Left cardiac atrium (tissue), 4 donors: ENCODE measurements around the gene LARP1B. TPM values are rescaled to one million over a fixed set of nuclear protein-coding genes. Genes with fewer than 3 reads are reported as not detected.
A peak's percentile ranks its signal among the peaks of the same experiment; 100 is the strongest.
"Not testable (repeated sequence)": the region's sequence is repeated elsewhere in the genome, so short reads cannot be mapped to it uniquely, and the experiment has no call there.

Experiments used
- ATAC-seq, 2 donors: fragments of 200-7000 bp; cut with Tn5 transposase; one replicate each; pipeline ENCODE4 v1.9.1; 2020; ENCODE audit warnings: mild to moderate bottlenecking in 2 of 2, moderate library complexity in 2 of 2
- DNase-seq: peaks from one replicate; pipeline ENCODE4 v3.0.0-alpha.2; 2020
- intact Hi-C, 2 donors: fragments of 100-400 bp; cut with DNase I; formaldehyde crosslinking; loops; one replicate each; pipeline versions ENCODE4 v1.14.1 to v1.15.1; 2022 to 2023
- long read RNA-seq: library from polyadenylated mRNA; unstranded; transcript quantifications from one replicate; pipeline ENCODE4 v2.0.0, GENCODE V29; 2021
- total RNA-seq, 2 donors: library from RNA; stranded (reverse); fragmentation: NEBNext Ultra II Directional; extraction: Animal tissue kit (Norgen Biotek cat#: 25700); gene quantifications; one replicate each; pipeline ENCODE4 v1.2.1, GENCODE V29; 2021
- donor health status: DM: no; HTN: yes; CAD: no.
- donor health status: DM: no; HTN: yes; CAD: no; lungs with severe emphysema.
- donor health status: DM: yes; HTN: yes; CAD: no.
- donor health status: Dilated cardiomyopathy.

LARP1B gene
- 10 to 100 TPM in 1 of 2 donors, 1 to 10 TPM in 1; 9.7 to 15.7 TPM for total RNA-seq
- long read RNA-seq, full-length matches to known transcripts = 5 of 8 reads
- long read RNA-seq, partial matches to known transcripts = 1 of 8 reads
- long read RNA-seq, other reads (novel, unspliced or antisense) = 2 of 8 reads

DNA sequence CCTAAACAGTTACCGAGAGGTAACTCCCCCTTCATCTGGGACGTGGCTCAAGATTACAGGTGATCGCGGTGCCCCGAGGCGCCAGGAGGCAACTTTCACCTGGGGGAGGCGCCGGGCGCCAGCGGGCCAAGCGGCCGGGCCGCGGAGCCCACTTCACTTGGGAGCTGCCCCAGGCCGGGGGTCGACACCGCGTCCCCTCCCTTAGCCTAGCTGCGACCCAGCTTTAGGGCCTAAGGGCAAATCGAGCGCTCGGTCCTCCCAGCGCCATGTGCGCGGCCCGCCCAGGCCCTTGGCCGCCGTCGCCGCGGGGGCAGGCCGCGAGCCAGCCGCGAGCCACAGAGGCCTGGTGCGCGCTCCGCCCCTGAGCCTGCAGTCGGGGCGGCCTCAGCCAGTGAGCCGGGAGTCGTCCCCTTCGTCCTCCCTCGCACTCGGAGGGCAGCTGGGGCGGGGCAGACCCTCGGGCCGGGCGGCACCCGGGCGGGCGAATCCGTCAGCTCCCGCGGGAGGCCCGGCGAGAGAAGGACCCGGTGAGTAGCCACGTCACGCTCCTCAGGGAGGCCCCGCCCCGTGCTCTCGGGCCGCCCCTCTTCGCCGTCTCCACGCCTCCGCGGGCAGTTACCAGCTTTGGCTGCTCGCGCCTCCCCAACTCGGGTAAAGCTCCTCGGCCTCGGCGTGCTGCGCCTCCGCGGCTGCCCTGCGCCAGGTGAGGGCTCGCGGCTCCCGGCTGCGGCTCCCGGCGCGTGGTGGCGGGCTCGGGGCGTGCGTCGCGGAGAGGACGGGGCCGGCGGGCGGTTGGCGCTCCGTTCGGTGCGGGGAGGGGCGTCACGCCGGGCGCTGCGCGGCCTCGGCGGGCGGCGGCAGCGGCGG lies at the start of gene LARP1B:
Gene LARP1B, plus strand, starts transcription at position 614 of the 867 bp plus-strand sequence. CDS start 13,640 bp downstream, outside the sequence.
- DNase-seq (peak; percentile 97), ATAC-seq (peak; percentile 96 to 97)
- intact Hi-C loops = loop anchor here in 1 of 2 donors (10.0 kb wide), 1 partner anchor 96 kb away; the partner anchor contains the start of genes ABHD18 and MFSD8

GRCh38 chr4:128025319-128025718 lies 35.8 kb upstream of the LARP1B start:
- DNase-seq (no peak), ATAC-seq (no peak)
- intact Hi-C loops = no loop called here

GRCh38 chr4:128029907-128030306 lies 31.2 kb upstream of the LARP1B start:
- DNase-seq (no peak), ATAC-seq (no peak)
- intact Hi-C loops = no loop called here

GRCh38 chr4:128031756-128032384 lies 29.2 kb upstream of the LARP1B start:
- ATAC-seq (no peak), DNase-seq (no peak)
- intact Hi-C loops = no loop called here

DNA sequence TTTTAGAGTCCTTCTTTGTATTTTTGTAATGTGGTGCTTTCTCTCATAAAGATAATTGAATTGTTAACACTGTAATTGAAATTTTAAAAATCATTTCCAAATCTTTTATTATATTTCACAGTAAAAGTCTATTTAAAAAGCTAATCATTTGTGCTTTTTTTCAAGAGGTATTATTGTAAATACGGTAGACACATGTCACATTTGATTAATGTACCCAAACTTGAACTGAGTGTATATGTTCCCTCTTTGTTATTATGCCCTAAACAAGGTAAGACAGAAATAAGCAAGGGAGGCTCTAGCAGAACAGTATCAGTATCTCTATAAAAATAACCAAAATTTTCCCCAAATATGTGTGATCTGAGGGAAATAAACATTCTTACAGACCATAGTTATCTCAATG lies 21.5 kb upstream of the LARP1B start:
- intact Hi-C loops = no loop called here
- ATAC-seq (no peak), DNase-seq (no peak)

DNA sequence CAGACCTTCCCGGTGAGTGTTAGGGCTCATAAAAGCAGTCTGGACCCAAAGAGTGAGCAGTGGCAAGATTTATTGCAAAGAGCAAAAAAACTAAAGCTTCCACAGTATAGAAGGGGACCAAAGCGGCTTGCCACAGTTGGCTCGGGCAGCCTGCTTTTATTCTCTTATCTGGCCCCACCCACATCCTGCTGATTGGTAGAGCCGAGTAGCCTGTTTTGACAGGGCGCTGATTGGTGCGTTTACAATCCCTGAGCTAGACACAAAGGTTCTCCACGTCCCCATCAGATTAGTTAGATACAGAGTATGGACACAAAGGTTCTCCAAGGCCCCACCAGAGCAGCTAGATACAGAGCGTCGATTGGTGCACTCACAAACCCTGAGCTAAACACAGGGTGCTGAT lies 14.1 kb upstream of the LARP1B start:
- intact Hi-C loops, ATAC-seq, DNase-seq: not testable (repeated sequence)

DNA sequence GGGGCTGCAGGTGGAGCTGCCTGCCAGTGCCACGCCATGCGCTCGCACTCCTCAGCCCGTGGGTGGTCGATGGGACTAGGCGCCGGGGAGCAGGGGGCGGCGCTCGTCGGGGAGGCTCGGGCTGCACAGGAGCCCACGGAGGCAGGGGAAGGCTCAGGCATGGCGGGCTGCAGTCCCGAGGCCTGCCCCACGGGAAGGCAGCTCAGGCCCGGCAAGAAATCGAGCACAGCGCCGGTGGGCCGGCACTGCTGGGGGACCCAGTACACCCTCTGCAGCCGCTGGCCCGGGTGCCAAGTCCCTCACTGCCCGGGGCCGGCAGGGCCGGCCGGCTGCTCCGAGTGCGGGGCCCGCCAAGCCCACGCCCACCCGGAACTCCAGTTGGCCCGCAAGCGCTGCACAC lies 13.6 kb upstream of the LARP1B start:
- DNase-seq, intact Hi-C loops, ATAC-seq: not testable (repeated sequence)

GRCh38 chr4:128051229-128051628 lies 9.9 kb upstream of the LARP1B start:
- intact Hi-C loops, ATAC-seq, DNase-seq: not testable (repeated sequence)

DNA sequence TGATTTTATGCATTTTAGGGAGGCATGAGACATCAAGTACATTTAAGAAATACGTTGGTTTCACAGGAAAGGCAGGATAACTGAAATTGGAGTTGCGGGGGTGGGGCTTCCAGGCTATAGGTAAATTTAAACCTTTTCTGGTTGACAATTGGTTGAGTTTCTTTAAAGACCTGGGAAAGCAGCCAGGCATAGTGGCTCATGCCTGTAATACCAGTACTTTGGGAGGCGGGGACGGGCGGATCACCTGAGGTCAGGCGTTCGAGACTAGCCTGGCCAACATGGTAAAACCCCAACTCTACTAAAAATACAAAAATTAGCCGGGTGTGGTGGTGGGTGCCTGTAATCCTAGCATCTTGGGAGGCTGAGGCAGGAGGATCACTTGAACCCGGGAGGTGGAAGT lies 6.2 kb upstream of the LARP1B start:
- ATAC-seq, DNase-seq, intact Hi-C loops: not testable (repeated sequence)

GRCh38 chr4:128055441-128056206 lies 5.5 kb upstream of the LARP1B start:
- ATAC-seq, intact Hi-C loops: not testable (repeated sequence)

GRCh38 chr4:128056396-128056795 lies 4.7 kb upstream of the LARP1B start:
- ATAC-seq = no peak
- intact Hi-C loops = no loop called here
- no peak for DNase-seq

More at GRCh38 chr4:128055441-128056206, 5.5 kb upstream of the LARP1B start:
- DNase-seq = not testable (repeated sequence)

- DNase-seq (no peak), ATAC-seq (no peak)
- intact Hi-C loops = loop anchor here in 1 of 2 donors (10.0 kb wide), 1 partner anchor 95 kb away; the partner anchor contains the start of genes ABHD18 and MFSD8
Observed at GRCh38 chr4:128060121-128060698, 902 bp upstream of the LARP1B start.

DNA sequence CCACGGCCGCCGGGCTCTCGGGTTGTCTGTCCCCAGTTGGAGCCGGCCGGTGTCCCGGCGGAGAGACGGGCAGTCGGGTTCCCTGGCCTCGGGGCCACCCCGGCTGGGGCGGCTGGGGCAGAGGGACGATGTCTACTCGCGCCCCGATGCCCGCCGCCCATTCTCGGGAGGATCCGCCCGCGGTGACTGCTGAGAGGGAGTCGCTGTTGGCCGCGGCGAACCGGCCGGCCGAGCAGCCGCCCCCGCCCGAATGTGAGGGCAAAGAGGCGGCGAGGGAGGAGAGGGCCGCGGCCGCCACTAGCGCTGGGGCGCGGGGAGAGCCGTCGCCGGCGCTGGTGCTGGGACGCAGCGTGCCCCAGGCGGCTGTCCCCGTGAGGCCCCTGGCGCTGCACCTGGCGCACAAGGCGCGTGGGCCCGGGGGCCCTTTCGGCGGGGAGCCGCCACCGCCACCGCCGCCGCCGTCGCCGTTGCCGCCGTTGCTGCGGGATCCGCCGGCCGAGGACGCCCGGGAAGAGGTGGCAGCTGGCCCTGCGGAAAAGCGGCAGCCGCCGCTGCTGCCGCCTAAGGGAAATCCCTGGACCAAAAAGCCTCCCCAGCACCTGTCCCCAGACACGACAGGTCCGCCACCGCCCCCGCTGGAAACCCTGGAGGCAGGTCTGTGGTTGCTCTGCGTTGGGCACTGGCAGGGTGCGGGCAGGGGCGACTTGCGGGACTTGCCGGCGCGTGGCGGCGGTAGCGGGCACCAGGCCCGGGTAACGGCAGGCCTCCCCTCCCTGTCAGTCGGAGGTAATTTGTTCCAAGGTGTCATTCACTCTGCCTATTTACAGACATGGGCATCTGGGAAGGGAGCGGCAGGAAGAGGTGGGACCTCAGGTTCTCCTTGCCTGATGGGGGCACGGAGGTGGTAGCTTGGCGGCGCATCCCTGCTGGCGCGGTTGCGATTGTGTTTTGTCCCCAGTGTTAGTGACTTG lies 739 bp downstream of the LARP1B start:
- peak; percentile 17 to 20 for ATAC-seq
- intact Hi-C loops = loop anchor here in 1 of 2 donors (10.0 kb wide), 1 partner anchor 97 kb away; the partner anchor contains the start of genes ABHD18 and MFSD8

GRCh38 chr4:128066453-128066820 lies 5.3 kb downstream of the LARP1B start:
- intact Hi-C loops = loop anchor here in 1 of 2 donors (10.0 kb wide), 1 partner anchor 102 kb away; the partner anchor contains the start of genes ABHD18 and MFSD8
- not testable (repeated sequence) for ATAC-seq, DNase-seq

More for the DNA sequence above, 739 bp downstream of the LARP1B start:
- peak; percentile 66 for DNase-seq

DNA sequence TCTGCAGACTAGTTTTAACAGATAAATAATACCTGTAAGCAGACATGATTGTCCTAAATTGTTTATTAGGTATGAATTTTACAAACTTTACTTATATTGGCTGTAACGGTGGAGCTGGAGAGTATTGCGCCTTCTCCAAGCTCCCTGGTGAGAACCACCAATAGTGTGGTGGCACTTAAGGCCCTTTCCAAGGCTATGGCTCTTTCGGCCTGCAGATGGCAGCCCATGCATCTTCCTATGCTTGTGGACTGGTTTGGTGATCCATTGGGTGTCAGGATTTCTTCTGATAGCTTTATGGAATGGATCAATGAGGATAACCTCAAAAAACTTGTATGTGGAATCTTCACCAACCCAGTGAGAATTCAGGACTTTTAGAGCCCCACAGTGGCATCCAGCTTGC lies 7.8 kb downstream of the LARP1B start:
- ATAC-seq = no peak
- intact Hi-C loops = loop anchor here in 1 of 2 donors (10.0 kb wide), 1 partner anchor 104 kb away; the partner anchor contains the start of genes ABHD18 and MFSD8
- DNase-seq = no peak

DNA sequence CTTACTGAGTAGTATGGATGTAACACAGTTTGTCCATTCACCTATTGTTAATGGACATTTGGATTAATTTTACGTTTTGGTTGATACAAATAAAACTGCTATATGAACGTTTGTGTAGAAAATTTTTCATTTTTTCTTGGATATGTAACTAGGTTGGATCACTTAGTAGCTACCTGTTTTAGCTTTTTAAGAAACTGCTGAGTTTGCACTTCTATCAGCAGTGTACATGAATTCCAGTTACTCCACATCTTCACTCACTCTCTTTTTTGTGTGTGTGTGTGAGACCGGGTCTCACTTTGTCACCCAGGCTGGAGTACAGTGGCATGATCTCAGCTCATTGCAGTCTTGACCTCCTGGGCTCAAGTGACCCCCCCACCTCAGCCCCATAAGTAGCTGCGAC lies 15.4 kb downstream of the LARP1B start:
- ATAC-seq = no peak
- intact Hi-C loops = no loop called here
- no peak for DNase-seq

DNA sequence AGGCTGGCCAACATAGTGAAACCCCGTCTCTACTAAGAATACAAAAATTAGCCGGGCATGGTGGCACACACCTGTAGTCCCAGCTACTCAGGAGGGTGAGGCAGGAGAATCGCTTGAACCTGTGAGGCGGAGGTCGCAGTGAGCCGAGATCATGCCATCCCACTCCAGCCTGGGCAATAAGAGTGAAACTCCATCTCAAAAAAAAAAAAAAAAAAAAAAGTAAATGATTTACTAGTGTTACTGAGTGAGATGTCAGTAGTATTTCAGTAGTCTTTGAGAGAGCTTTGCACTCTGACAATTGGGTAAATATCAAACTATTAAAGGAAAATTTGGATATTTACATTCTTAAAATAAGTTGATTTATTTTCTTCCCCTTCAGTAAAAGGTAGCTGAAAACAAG lies 34.2 kb downstream of the LARP1B start:
- intact Hi-C loops, ATAC-seq, DNase-seq: not testable (repeated sequence)
